ENCODE data around the gene PAK4. TPM values are rescaled to one million over a fixed set of nuclear protein-coding genes. Genes with fewer than 3 reads are reported as not detected.

Gene PAK4
- 10.3 and 14.6 TPM in 2 replicates for total RNA-seq

DNA sequence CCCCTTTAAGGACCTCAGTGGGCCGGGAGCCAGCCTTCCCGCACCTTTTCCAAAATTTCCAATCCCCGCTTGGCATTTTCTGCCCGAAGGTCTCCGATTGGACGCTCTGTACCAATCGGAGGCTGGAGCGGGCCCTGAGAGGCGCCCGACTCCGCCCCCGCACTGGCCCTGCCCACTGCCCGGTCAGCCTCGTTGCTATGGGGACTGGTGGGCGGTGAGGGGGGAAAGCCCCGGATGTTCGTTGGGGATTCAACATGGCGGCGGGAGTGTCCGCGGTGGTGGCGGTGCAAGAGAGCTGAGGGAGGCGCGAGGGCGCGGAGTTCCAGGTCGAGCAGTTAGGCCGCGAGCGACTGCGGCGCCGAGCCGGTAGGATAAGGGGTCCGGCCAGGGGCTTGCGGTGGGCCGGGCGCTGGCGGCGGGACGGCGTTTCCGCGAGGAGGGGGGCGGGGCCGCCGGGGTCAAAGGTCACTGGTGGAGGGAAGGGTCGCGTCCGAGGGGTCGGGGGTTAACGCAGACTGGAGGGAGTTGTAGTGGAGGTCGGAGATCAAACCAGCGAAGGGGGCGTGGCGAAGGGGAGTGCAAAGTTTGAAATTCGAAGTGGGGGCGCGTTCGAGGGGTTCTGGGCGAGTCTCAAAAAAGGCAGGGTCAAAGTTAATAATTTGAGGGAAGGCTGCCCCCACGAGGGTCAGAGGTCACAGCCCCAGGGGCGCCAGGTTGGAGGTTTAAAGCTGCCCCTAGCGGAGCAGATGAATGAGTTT is at the start of gene PAK4:
Gene PAK4, plus strand, starts transcription at position 233 of the 758 bp plus-strand sequence. CDS start 43,768 bp downstream, outside the sequence.

DNA sequence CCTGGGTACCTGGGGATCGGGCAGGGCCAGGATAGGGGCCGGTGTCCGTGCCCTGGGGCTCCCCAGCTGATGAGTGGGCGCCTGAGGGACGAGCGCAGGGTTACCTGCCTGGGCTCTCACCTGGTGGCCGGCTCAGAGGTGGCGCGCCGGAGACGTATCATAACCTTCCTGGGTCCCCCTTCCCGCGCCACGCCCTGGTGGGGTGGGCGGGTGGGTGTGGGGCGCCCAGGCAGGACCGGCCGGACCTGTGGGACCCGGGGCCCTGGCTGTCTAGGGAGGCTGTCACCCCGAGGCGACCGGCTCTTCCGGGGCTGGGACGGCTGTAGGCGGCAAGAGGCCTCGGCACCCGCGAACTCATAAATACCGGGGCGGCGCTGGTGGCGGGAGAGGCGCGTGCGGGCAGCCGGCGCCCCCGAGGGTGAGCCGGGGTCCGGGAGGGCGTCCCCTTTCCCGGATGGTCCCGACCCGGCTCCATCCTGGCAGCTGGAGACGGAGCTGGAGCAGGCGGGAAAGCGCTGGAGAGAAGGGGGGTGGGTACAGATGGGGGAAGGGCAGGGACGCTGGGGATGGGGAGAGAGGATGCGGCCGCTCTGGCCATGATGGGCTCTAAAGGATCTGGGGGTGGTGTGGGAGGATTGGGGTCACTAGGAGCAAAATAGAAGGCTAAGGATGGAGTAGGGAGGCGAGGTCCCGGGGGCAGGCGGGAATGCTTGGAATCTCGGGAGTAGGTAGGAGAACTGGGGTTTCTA is 41.4 kb upstream of the PAK4 start, which contains the start of gene ACP7:
Gene ACP7, plus strand, starts transcription at position 386 of the 749 bp plus-strand sequence. CDS start 902 bp downstream, outside the sequence.

GRCh38 chr19:39196860-39197562 is 71.4 kb downstream of the PAK4 start, which contains the start of gene NCCRP1:
Gene NCCRP1 (plus strand): TSS chr19:39196964. CDS start chr19:39196983, 19 bp downstream.

GRCh38 chr19:39203372-39204341 is 78.1 kb downstream of the PAK4 start, which contains the start of gene SYCN:
Gene SYCN (minus strand): TSS chr19:39204263. CDS start chr19:39204254, 9 bp downstream.

Other genes starting within 250 kb of the PAK4 start
- gene RINL, start 247.5 kb upstream of the PAK4 start, total RNA-seq, result 1.0 and 1.8 TPM in 2 replicates
- 59.0 and 63.7 TPM in 2 replicates for gene SIRT2, start 226.2 kb upstream of the PAK4 start, total RNA-seq
- 18.9 and 25.2 TPM in 2 replicates for gene NFKBIB, start 225.8 kb upstream of the PAK4 start, total RNA-seq
- gene CCER2, start 213.6 kb upstream of the PAK4 start, total RNA-seq, result not detected in 2 replicates
- gene SARS2, start 195.0 kb upstream of the PAK4 start, total RNA-seq, result 22.5 and 29.3 TPM in 2 replicates
- 24.9 and 39.2 TPM in 2 replicates for gene MRPS12, start 194.8 kb upstream of the PAK4 start, total RNA-seq
- 13.8 and 24.1 TPM in 2 replicates for gene FBXO17, start 150.0 kb upstream of the PAK4 start, total RNA-seq
- 3.3 and 3.7 TPM in 2 replicates for gene FBXO27, start 93.2 kb upstream of the PAK4 start, total RNA-seq
- gene ACP7, start 41.4 kb upstream of the PAK4 start, total RNA-seq, result not detected in 2 replicates
- not detected in 2 replicates for gene NCCRP1, start 71.2 kb downstream of the PAK4 start, total RNA-seq
- gene SYCN, start 78.5 kb downstream of the PAK4 start, total RNA-seq, result not detected in 2 replicates
- not detected in 2 replicates for gene IFNL3, start 119.2 kb downstream of the PAK4 start, total RNA-seq
- gene IFNL4, start 123.1 kb downstream of the PAK4 start, total RNA-seq, result not detected in 2 replicates
- not detected in 2 replicates for gene IFNL2, start 142.6 kb downstream of the PAK4 start, total RNA-seq
- not detected in 2 replicates for gene IFNL1, start 170.6 kb downstream of the PAK4 start, total RNA-seq
- under 0.01 TPM in 1 of 2 replicates, not detected in the other for gene LRFN1, start 195.1 kb downstream of the PAK4 start, total RNA-seq
- 1.4 TPM in 1 of 2 replicates, not detected in the other for gene GMFG, start 210.3 kb downstream of the PAK4 start, total RNA-seq
- 67.8 and 80.2 TPM in 2 replicates for gene SAMD4B, start 216.6 kb downstream of the PAK4 start, total RNA-seq

Data from placental pericyte (primary cell).